ENCODE data around the gene RBM14.
"Not testable (repeated sequence)": the region's sequence is repeated elsewhere in the genome, so short reads cannot be mapped to it uniquely, and the experiment has no call there.

DNA sequence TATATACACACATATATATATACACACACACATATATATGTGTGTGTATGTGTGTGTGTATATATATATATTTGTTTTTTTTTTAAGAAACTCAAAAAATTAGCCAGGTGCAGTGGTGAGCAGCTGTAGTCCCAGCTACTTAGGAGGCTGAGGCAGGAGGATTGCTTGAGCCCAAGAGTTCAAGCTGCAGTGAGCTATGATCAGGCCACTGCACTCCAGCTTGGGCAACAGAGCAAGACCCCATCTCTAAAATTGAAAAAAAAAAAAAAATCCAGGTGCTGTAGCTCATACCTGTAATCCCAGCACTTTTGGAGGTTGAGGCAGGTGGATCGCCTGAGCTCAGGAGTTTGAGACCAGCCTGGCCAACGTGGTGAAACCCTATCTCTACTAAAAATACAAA lies 27.1 kb upstream of the RBM14 start:
- TF ChIP-seq, protein P1, sequence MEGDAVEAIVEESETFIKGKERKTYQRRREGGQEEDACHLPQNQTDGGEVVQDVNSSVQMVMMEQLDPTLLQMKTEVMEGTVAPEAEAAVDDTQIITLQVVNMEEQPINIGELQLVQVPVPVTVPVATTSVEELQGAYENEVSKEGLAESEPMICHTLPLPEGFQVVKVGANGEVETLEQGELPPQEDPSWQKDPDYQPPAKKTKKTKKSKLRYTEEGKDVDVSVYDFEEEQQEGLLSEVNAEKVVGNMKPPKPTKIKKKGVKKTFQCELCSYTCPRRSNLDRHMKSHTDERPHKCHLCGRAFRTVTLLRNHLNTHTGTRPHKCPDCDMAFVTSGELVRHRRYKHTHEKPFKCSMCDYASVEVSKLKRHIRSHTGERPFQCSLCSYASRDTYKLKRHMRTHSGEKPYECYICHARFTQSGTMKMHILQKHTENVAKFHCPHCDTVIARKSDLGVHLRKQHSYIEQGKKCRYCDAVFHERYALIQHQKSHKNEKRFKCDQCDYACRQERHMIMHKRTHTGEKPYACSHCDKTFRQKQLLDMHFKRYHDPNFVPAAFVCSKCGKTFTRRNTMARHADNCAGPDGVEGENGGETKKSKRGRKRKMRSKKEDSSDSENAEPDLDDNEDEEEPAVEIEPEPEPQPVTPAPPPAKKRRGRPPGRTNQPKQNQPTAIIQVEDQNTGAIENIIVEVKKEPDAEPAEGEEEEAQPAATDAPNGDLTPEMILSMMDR (IDR thresholded peaks at IDR 0.05): not testable (repeated sequence)
- TF ChIP-seq POLR2A, EP300 (IDR thresholded peaks at IDR 0.05): not testable (repeated sequence)

Data from tibial nerve (tissue), 4 donors.